ENCODE results near the gene JAZF1. TPM values are rescaled to one million over a fixed set of nuclear protein-coding genes. Genes with fewer than 3 reads are reported as not detected.
A peak's percentile ranks its signal among the peaks of the same experiment; 100 is the strongest.

The JAZF1 gene
- total and polyA plus RNA-seq, 2 of the 4 experiments (the other 2 are of a cell fraction): 8.4 to 10.5 TPM

DNA sequence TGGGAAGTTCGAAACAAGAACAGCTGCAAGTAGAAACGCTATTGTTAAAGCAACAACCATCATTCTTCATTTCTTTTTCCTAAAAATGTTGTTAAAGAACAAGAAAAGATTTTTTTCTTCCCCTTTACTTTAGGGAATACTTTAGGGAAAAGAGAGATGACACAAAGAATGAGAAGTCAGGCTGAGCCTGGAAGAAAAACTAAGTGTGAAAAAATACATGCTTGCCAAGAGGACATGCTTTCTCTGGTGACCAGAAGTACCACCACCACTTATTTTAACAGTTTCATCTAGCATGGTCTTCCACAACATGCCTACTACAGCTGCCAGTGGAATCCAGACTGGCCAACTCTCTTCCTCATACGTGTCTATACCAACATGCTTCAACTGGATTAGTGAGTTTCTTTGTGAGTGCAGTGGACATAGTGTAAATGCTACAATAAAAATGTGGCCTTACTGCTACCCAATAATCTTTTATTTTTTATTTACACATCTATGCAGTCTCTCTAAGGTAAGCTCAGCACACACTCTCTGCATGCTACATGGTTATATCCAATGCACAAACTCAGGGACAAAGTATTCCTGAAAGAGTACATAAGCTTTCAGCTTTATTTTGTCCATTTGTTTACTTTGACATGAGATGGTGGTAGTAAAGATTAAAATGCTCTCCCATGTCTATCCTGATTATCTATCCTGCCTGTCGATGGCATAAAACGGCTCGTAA, 244.4 kb downstream of the JAZF1 start:
- Histone ChIP-seq H3K14ac (replicated peaks; ENCODE audit: low read depth, low read length) (no peak overlapping the region), H3K4me1 (ENCODE audit: control insufficient read depth, insufficient read depth, low read length) (peaks cover 7% of the 10 kb centered on the region), H3K18ac (ENCODE audit: low read depth, low read length) (no peak overlapping the region), H3K23ac (ENCODE audit: low read depth, low read length) (no peak overlapping the region), H3K56ac (ENCODE audit: extremely low read depth, insufficient read depth, low read length) (no peak overlapping the region), H4K5ac (ENCODE audit: low read depth, low read length) (no peak overlapping the region), H3K4me3 (ENCODE audit: insufficient read depth, low read depth, low read length) (no peak overlapping the region), H4K91ac (ENCODE audit: insufficient read depth, low read depth, low read length) (no peak overlapping the region), H3K9ac (ENCODE audit: low read depth, low read length) (no peak overlapping the region), H3K9me1 (ENCODE audit: insufficient read depth, low read length) (no peaks in the 10 kb centered on the region), H3K79me1 (ENCODE audit: low read depth in 1 of 2, low read length in 2 of 2) (peaks cover 3 to 26% of the 10 kb centered on the region in 2 experiments; a peak in 3 of 4 replicates), H4K8ac (ENCODE audit: low read depth in 2 of 2, low read length in 2 of 2) (no peak overlapping the region), H2BK120ac (ENCODE audit: low read depth, low read length) (no peak overlapping the region), H3K27ac (ENCODE audit: insufficient read depth, low read length) (no peak overlapping the region), H4K20me1 (ENCODE audit: insufficient read depth, low read length) (peaks cover 13% of the 10 kb centered on the region; the same call in 1 of the 2 replicates), H2BK15ac (ENCODE audit: low read depth, low read length) (no peak overlapping the region; the same call in 2 of the 3 replicates), H3K4me2 (ENCODE audit: low read depth, low read length) (peak overlapping the region; percentile 67; the same call in 1 of the 2 replicates), H2BK5ac (ENCODE audit: low read depth, low read length, poor library complexity, severe bottlenecking) (no peak overlapping the region), H2BK20ac (ENCODE audit: low read depth, low read length) (no peak overlapping the region), H3K9me3 (ENCODE audit: control insufficient read depth, insufficient read depth, low read length) (no peaks in the 10 kb centered on the region), H3K36me3 (ENCODE audit: control insufficient read depth, insufficient read depth, low read length) (peaks cover 1% of the 10 kb centered on the region; the same call in 1 of the 2 replicates), H3K27me3 (ENCODE audit: control insufficient read depth, insufficient read depth, low read length) (no peaks in the 10 kb centered on the region), H2AK5ac (ENCODE audit: low read depth, low read length) (peak overlapping the region; percentile 6; the same call in 1 of the 2 replicates), H2AFZ (replicated peaks; ENCODE audit: low read length, poor library complexity) (no peak overlapping the region), H2AK9ac (replicated peaks; ENCODE audit: low read depth, low read length, poor library complexity) (no peak overlapping the region), H3K4ac (ENCODE audit: low read depth, low read length) (no peak overlapping the region)
- WGBS, 2 experiments (ENCODE audit: extremely low coverage in 2 of 2, insufficient read length in 1 of 2): no CpG with 5 or more reads among the region's 6 CpGs
- no TSS peak for BruUV-seq (replicated peaks)
- in situ Hi-C loops (cut with MboI; ENCODE audit: low sequenced_read_pairs) (no loop called here), dilution Hi-C loops (cut with HindIII; ENCODE audit: low sequenced_read_pairs, unreplicated experiment) (no loop called here), intact Hi-C loops (cut with micrococcal nuclease) (no loop called here)
- ATAC-seq (ENCODE audit: low read depth): peak; percentile 28
- ChIA-PET CTCF (interaction anchor here (0.6 to 1.5 kb wide), 3 partner anchors 8 to 18 kb away, joined by 3 read pairs; no protein-coding TSS in a partner anchor), POLR2A (ENCODE audit: unreplicated experiment) (no interaction called here)
- TF ChIP-seq SMC3 (IDR thresholded peaks at IDR 0.05; ENCODE audit: low read depth, low read length) (no peak), MXI1 (IDR thresholded peaks at IDR 0.05; ENCODE audit: borderline replicate concordance, low read depth, low read length) (no peak), CHD1 (IDR thresholded peaks at IDR 0.05; ENCODE audit: low read depth, low read length) (no peak), CTCF (conservative IDR thresholded peaks at IDR 0.05; ENCODE audit: low read depth, low read length) (no peak), POLR2A (IDR thresholded peaks at IDR 0.05; ENCODE audit: low read depth, low read length) (no peak), RFX5 (IDR thresholded peaks at IDR 0.05; ENCODE audit: low read depth, low read length) (no peak), CEBPB (IDR thresholded peaks at IDR 0.05; ENCODE audit: low read depth, low read length) (no peak)
- TF ChIP-seq, protein P1, sequence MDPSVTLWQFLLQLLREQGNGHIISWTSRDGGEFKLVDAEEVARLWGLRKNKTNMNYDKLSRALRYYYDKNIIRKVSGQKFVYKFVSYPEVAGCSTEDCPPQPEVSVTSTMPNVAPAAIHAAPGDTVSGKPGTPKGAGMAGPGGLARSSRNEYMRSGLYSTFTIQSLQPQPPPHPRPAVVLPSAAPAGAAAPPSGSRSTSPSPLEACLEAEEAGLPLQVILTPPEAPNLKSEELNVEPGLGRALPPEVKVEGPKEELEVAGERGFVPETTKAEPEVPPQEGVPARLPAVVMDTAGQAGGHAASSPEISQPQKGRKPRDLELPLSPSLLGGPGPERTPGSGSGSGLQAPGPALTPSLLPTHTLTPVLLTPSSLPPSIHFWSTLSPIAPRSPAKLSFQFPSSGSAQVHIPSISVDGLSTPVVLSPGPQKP (IDR thresholded peaks at IDR 0.05; ENCODE audit: borderline replicate concordance, low read depth, low read length): no peak
- DNase-seq: no peak

Data from IMR-90 (cell line).